K562 (cell line): ENCODE measurements around the gene MBD4. TPM values are rescaled to one million over a fixed set of nuclear protein-coding genes. Genes with fewer than 3 reads are reported as not detected.
A peak's percentile ranks its signal among the peaks of the same experiment; 100 is the strongest.
"Not testable (repeated sequence)": the region's sequence is repeated elsewhere in the genome, so short reads cannot be mapped to it uniquely, and the experiment has no call there.

Source experiments
- ATF1 ChIP-seq, 2 experiments: fragments of 450-650 bp in 1 of 2; IDR thresholded peaks; 2 replicates each; pipeline ENCODE4 v1.6.1; 2016; ENCODE audit warnings: missing compliant biosample characterization in 1 of 2, missing genetic modification characterization in 1 of 2
- MGA ChIP-seq: fragments of 450-650 bp; IDR thresholded peaks from 2 replicates; pipeline ENCODE4 v1.6.1; 2016; ENCODE audit warnings: mild to moderate bottlenecking, moderate library complexity
- polyA plus RNA-seq, 8 experiments: library from polyadenylated mRNA; depleted of rRNA in 4 of 8; stranded (reverse) in 5 of 8; unstranded in 3 of 8; fragments of >200 nt; fragmentation: Nextera tagmentation in 2 of 8; fragmentation: Illumina TruSeq in 1 of 8; extraction: Ambion mirVana in 2 of 8; extraction: Trizol in 1 of 8; gene quantifications; 2 replicates each; pipeline versions ENCODE4 v1.2.1 to v1.2.3, GENCODE V29; 2011 to 2014; ENCODE audit warnings: inconsistent platforms in 1 of 8, missing spikeins in 1 of 8
- total RNA-seq, 7 experiments: library from RNA; depleted of rRNA in 6 of 7; stranded (reverse); fragments of >200 nt in 6 of 7; fragmentation: Illumina TruSeq in 2 of 7; extraction: Trizol in 2 of 7; gene quantifications; 2 replicates each; pipeline versions ENCODE4 v1.2.1 to v1.2.3, GENCODE V29; 2011 to 2021; ENCODE audit warnings: low replicate concordance in 1 of 7

Gene MBD4
- total and polyA plus RNA-seq, 9 of the 15 experiments (the other 6 are each of a cell fraction or from before 2014, with no cell fraction given), result 13.3 to 63.9 (median 39.0) TPM

GRCh38 chr3:129385507-129385906 lies 54.2 kb downstream of the MBD4 start (continued):
- TF ChIP-seq MGA (0 out of 2 replicates have a peak, but pooled peaks have one; percentile 29), ATF1 (tag; IDR thresholded peaks at IDR 0.05) (0 out of 2 replicates have a peak, but pooled peaks have one; percentile 17)
- not testable (repeated sequence) for TF ChIP-seq ATF1 (CRISPR knock-in tag; IDR thresholded peaks at IDR 0.05)
